HL-60/S4 (cell line): ENCODE measurements around the gene NHLRC2.

Source experiments
- in situ Hi-C: fragments of 300-500 bp; cut with MboI; formaldehyde crosslinking; loops from 2 replicates; pipeline ENCODE4 v1.14.3; 2022; ENCODE audit warnings: low sequenced_read_pairs

Gene NHLRC2

DNA sequence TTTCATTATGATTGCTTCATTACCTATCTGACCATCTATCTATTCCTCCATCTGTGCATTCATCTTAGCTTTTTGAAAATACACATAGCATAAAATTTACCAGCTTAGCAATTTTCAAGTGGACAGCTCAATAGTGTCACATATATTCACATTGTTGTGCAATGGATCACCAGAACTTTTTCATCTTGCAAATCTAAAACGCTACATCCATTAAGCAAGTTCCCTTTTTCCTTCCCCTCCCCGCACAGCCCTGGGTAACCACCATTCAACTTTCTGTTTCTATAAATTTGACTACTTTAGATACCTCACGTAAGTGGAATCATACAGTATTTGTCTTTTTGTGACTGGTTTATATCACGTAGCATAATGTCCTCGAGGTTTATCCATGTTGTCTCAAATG, 111.2 kb downstream of the NHLRC2 start:
- in situ Hi-C loops = no loop called here
